C4-2B (cell line): ENCODE data around the gene TJP1.

Source experiments
- CTCF ChIP-seq: fragments of 450-650 bp; conservative IDR thresholded peaks from 2 replicates; pipeline ENCODE4 v1.5.1; 2017; ENCODE audit warnings: mild to moderate bottlenecking
- ZFX ChIP-seq: fragments of 450-650 bp; IDR thresholded peaks from 2 replicates; pipeline ENCODE4 v1.6.1; 2017

- TF ChIP-seq CTCF (peak; percentile 42), ZFX (no peak)
Measured at GRCh38 chr15:29740692-29741311, 81.5 kb downstream of the TJP1 start.
